Stomach (tissue), 4 donors: Measurements from ENCODE around the gene SLC8A3.

Experiments
- CTCF ChIP-seq, 7 experiments: fragments of 450-650 bp in 4 of 7; fragments of 200-600 bp in 3 of 7; sonication (generic) in 3 of 7; IDR thresholded peaks; one replicate each; pipeline ENCODE4 v1.5.1; 2016 to 2019; ENCODE audit warnings: antibody characterized with exemption in 7 of 7, control low read depth in 2 of 7, mild to moderate bottlenecking in 1 of 7
- EP300 ChIP-seq: sonication (generic); formaldehyde crosslinking; IDR thresholded peaks from one replicate; pipeline ENCODE4 v1.6.1; 2017; ENCODE audit warnings: antibody characterized with exemption
- POLR2A ChIP-seq, 4 donors: fragments of 450-650 bp; IDR thresholded peaks; one replicate each; pipeline ENCODE4 v1.6.1; 2016; ENCODE audit warnings: antibody characterized with exemption in 4 of 4, control low read depth in 2 of 4, mild to moderate bottlenecking in 1 of 4, moderate library complexity in 1 of 4

- TF ChIP-seq CTCF (IDR thresholded peaks at IDR 0.05) = peak in 6 of 7 experiments; percentile 33 to 96 (median 91)
- TF ChIP-seq POLR2A (IDR thresholded peaks at IDR 0.05) = no peak
- TF ChIP-seq EP300 = no peak
These were observed 160.8 kb downstream of the SLC8A3 start for GRCh38 chr14:70027785-70028428.
